Panc1 (cell line): ENCODE data around the gene ZBTB4.

Source experiments
- POLR2AphosphoS5 ChIP-seq: IDR thresholded peaks from 2 replicates; pipeline ENCODE4 v1.6.1; 2012; ENCODE audit warnings: mild to moderate bottlenecking, low read depth, low read length, moderate library complexity
- SIN3A ChIP-seq: IDR thresholded peaks from 2 replicates; pipeline ENCODE4 v1.6.1; 2012; ENCODE audit warnings: low read depth, mild to moderate bottlenecking, low read length, moderate library complexity, borderline replicate concordance; ENCODE audit not compliant: insufficient read depth
- TF ChIP-seq, protein P1 (sequence below): fragments of 450-650 bp; IDR thresholded peaks from 2 replicates; pipeline ENCODE4 v1.5.1; 2017; ENCODE audit warnings: mild to moderate bottlenecking
- TF ChIP-seq, protein P2 (sequence below), 2 experiments: IDR thresholded peaks; 2 replicates each; pipeline ENCODE4 v1.6.1; 2011 to 2012; ENCODE audit warnings: low read depth in 2 of 2, control low read depth in 1 of 2, low read length in 1 of 2, mild to moderate bottlenecking in 1 of 2, moderate library complexity in 1 of 2; ENCODE audit not compliant: insufficient read depth in 1 of 2

DNA sequence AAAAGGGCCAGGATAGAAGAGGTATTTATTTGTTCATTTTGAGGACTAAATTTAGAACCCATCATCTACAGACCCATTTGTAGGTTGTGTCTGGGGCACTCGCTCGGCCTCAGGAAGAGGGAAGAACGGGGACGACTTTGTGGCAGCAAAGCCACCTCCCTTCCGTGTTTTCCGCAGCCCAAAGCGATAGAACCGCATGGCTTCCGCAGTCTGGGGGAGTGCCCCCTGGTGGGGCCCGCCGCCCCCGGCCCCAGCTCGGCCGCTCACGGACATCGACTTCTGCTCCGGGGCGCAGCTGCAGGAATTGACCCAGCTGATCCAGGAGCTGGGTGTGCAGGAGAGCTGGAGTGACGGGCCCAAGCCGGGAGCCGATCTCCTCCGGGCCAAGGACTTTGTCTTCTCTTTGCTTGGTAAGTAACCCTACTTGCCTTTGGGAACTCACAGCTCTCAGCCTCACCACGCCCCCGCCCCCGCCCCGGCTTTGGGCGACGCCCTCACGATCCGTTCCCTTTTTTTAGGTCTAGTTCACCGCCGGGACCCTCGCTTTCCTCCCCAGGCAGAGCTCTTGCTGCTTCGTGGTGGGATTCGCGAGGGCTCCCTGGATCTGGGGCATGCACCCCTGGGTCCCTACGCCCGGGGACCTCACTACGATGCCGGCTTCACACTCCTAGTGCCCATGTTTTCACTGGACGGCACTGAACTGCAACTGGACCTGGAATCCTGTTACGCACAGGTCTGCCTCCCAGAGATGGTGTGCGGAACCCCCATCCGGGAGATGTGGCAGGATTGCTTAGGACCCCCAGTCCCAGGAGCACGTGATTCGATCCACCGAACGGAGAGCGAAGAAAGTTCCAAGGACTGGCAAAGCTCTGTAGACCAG lies 43.5 kb downstream of the ZBTB4 start:
- TF ChIP-seq, protein P1, sequence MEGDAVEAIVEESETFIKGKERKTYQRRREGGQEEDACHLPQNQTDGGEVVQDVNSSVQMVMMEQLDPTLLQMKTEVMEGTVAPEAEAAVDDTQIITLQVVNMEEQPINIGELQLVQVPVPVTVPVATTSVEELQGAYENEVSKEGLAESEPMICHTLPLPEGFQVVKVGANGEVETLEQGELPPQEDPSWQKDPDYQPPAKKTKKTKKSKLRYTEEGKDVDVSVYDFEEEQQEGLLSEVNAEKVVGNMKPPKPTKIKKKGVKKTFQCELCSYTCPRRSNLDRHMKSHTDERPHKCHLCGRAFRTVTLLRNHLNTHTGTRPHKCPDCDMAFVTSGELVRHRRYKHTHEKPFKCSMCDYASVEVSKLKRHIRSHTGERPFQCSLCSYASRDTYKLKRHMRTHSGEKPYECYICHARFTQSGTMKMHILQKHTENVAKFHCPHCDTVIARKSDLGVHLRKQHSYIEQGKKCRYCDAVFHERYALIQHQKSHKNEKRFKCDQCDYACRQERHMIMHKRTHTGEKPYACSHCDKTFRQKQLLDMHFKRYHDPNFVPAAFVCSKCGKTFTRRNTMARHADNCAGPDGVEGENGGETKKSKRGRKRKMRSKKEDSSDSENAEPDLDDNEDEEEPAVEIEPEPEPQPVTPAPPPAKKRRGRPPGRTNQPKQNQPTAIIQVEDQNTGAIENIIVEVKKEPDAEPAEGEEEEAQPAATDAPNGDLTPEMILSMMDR = no peak
- TF ChIP-seq SIN3A (peak; percentile 54; the same call in 1 of the 2 replicates), POLR2AphosphoS5 (no peak)
- TF ChIP-seq, protein P2, sequence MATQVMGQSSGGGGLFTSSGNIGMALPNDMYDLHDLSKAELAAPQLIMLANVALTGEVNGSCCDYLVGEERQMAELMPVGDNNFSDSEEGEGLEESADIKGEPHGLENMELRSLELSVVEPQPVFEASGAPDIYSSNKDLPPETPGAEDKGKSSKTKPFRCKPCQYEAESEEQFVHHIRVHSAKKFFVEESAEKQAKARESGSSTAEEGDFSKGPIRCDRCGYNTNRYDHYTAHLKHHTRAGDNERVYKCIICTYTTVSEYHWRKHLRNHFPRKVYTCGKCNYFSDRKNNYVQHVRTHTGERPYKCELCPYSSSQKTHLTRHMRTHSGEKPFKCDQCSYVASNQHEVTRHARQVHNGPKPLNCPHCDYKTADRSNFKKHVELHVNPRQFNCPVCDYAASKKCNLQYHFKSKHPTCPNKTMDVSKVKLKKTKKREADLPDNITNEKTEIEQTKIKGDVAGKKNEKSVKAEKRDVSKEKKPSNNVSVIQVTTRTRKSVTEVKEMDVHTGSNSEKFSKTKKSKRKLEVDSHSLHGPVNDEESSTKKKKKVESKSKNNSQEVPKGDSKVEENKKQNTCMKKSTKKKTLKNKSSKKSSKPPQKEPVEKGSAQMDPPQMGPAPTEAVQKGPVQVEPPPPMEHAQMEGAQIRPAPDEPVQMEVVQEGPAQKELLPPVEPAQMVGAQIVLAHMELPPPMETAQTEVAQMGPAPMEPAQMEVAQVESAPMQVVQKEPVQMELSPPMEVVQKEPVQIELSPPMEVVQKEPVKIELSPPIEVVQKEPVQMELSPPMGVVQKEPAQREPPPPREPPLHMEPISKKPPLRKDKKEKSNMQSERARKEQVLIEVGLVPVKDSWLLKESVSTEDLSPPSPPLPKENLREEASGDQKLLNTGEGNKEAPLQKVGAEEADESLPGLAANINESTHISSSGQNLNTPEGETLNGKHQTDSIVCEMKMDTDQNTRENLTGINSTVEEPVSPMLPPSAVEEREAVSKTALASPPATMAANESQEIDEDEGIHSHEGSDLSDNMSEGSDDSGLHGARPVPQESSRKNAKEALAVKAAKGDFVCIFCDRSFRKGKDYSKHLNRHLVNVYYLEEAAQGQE (IDR thresholded peaks at IDR 0.05; ENCODE audit: insufficient read depth in 1 of 2, low read depth in 2 of 2, low read length in 1 of 2) = no peak
